ENCODE results near the gene FBXO22.
"Not testable (repeated sequence)": the region's sequence is repeated elsewhere in the genome, so short reads cannot be mapped to it uniquely, and the experiment has no call there.

The FBXO22 gene

DNA sequence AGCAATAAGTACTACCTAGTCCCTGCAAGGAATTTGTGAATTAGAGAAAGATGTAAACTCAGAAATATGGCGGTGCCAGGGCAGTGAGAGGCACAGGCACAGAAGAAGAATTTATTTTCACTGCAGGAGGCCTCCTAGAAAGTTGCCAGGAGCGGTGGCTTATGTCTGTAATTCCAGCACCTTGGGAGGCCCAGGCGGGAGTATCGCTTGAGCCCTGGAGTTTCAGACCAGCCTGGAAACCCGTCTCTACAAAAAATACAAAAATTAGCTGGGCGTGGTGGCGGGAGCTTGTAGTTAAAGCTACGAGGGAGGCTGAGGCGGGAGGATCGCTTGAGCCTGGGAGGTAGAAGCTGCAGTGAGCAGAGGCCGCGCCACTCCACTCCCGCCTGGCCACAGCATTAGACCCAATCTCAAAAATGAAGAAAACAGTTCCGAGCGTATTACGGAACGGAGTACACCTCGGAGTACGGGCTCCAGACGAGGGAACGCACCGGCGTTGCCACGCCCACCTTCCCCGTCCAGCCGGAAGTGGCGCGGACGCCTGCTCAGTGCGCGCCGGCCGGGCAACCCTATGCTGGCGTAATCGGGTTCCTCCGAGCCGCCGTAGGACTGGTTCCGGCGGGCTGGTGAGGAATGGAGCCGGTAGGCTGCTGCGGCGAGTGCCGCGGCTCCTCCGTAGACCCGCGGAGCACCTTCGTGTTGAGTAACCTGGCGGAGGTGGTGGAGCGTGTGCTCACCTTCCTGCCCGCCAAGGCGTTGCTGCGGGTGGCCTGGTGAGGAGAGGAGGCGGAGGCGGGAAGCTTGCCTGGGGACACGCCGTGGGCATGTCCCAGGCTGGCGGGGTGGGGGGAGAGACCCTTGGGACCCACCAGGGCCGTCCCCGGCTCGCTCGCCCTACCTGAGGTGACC is at the start of gene FBXO22:
Gene FBXO22 (plus strand): TSS at position 548 of the 909 bp plus-strand sequence. CDS start 86 bp downstream, at position 634.
- peaks cover 0 to 11% (median 7%) of the 10 kb centered on the region in 5 donors for H3K36me3 ChIP-seq (ENCODE audit: control insufficient read depth in 5 of 5, insufficient read depth in 5 of 5, low read length in 5 of 5)
- H3K27me3 ChIP-seq (ENCODE audit: control insufficient read depth in 5 of 5, insufficient read depth in 4 of 5, low read length in 5 of 5): no peaks in the 10 kb centered on the region
- peak within 1 kb of the TSS; percentile 65 for H3K27ac ChIP-seq (ENCODE audit: low read depth, low read length)
- H3K4me3 ChIP-seq (ENCODE audit: low read depth in 1 of 5, low read length in 5 of 5): peak within 1 kb of the TSS; percentile 92 to 100 (median 99)
- peaks cover 0 to 28% (median 17%) of the 10 kb centered on the region in 5 donors for H3K4me1 ChIP-seq (ENCODE audit: control insufficient read depth in 5 of 5, insufficient read depth in 5 of 5, low read length in 5 of 5)
- H3K9me3 ChIP-seq (ENCODE audit: control insufficient read depth in 5 of 5, low read length in 5 of 5): no peaks in the 10 kb centered on the region
- H3K9ac ChIP-seq (ENCODE audit: low read length in 5 of 5): peak within 1 kb of the TSS; percentile 87 to 98 (median 94)

DNA sequence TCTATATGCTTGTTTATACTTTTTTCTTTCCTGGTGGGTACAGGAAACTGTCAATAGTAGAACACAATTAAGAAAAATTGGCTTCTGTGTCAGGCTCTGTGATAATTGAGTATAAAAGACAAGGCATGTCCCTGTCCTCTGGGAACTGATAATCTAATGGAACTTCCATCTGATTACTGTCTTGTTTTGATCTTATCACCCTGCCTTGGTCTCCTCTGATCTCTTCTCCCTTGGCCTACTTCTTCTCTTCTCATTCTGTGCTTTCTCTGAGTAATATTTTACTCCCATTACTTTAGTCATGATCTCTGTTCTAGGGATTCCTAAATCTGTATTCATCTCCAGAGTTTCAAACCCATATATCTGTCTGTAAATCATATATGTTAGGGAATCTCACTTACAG is 45.8 kb upstream of the FBXO22 start:
- H3K4me3 ChIP-seq (ENCODE audit: low read depth in 1 of 5, low read length in 5 of 5): no peak overlapping the region

GRCh38 chr15:75861750-75862402 is 41.8 kb upstream of the FBXO22 start:
- Histone ChIP-seq H3K4me1 (ENCODE audit: control insufficient read depth in 5 of 5, insufficient read depth in 5 of 5, low read length in 5 of 5) (peaks cover 0 to 8% (median 0%) of the 10 kb centered on the region in 5 donors), H3K9ac (ENCODE audit: low read length in 5 of 5) (no peak overlapping the region), H3K4me3 (ENCODE audit: low read depth in 1 of 5, low read length in 5 of 5) (no peak overlapping the region), H3K27ac (ENCODE audit: low read depth, low read length) (no peak overlapping the region), H3K36me3 (ENCODE audit: control insufficient read depth in 5 of 5, insufficient read depth in 5 of 5, low read length in 5 of 5) (peaks cover 0 to 19% (median 5%) of the 10 kb centered on the region in 5 donors), H3K9me3 (ENCODE audit: control insufficient read depth in 5 of 5, low read length in 5 of 5) (no peaks in the 10 kb centered on the region), H3K27me3 (ENCODE audit: control insufficient read depth in 5 of 5, insufficient read depth in 4 of 5, low read length in 5 of 5) (no peaks in the 10 kb centered on the region)

More for the DNA sequence above, 45.8 kb upstream of the FBXO22 start:
- H3K27ac ChIP-seq (ENCODE audit: low read depth, low read length): no peak overlapping the region
- no peaks in the 10 kb centered on the region for H3K9me3 ChIP-seq (ENCODE audit: control insufficient read depth in 5 of 5, low read length in 5 of 5)
- no peak overlapping the region for H3K9ac ChIP-seq (ENCODE audit: low read length in 5 of 5)
- peaks cover 0 to 7% (median 0%) of the 10 kb centered on the region in 5 donors for H3K4me1 ChIP-seq (ENCODE audit: control insufficient read depth in 5 of 5, insufficient read depth in 5 of 5, low read length in 5 of 5)
- peaks cover 0 to 15% (median 4%) of the 10 kb centered on the region in 5 donors for H3K36me3 ChIP-seq (ENCODE audit: control insufficient read depth in 5 of 5, insufficient read depth in 5 of 5, low read length in 5 of 5)
- H3K27me3 ChIP-seq (ENCODE audit: control insufficient read depth in 5 of 5, insufficient read depth in 4 of 5, low read length in 5 of 5): no peaks in the 10 kb centered on the region

- no peak overlapping the region for H3K4me3 ChIP-seq (ENCODE audit: low read depth in 1 of 5, low read length in 5 of 5)
- no peak overlapping the region for H3K9ac ChIP-seq (ENCODE audit: low read length in 5 of 5)
- peaks cover 0 to 16% (median 0%) of the 10 kb centered on the region in 5 donors for H3K4me1 ChIP-seq (ENCODE audit: control insufficient read depth in 5 of 5, insufficient read depth in 5 of 5, low read length in 5 of 5)
- H3K27me3 ChIP-seq (ENCODE audit: control insufficient read depth in 5 of 5, insufficient read depth in 4 of 5, low read length in 5 of 5): no peaks in the 10 kb centered on the region
- H3K9me3 ChIP-seq (ENCODE audit: control insufficient read depth in 5 of 5, low read length in 5 of 5): no peaks in the 10 kb centered on the region
- H3K36me3 ChIP-seq (ENCODE audit: control insufficient read depth in 5 of 5, insufficient read depth in 5 of 5, low read length in 5 of 5): peaks cover 0 to 17% (median 5%) of the 10 kb centered on the region in 5 donors
- H3K27ac ChIP-seq (ENCODE audit: low read depth, low read length): no peak overlapping the region
Observed at GRCh38 chr15:75862796-75863195, 40.9 kb upstream of the FBXO22 start.

DNA sequence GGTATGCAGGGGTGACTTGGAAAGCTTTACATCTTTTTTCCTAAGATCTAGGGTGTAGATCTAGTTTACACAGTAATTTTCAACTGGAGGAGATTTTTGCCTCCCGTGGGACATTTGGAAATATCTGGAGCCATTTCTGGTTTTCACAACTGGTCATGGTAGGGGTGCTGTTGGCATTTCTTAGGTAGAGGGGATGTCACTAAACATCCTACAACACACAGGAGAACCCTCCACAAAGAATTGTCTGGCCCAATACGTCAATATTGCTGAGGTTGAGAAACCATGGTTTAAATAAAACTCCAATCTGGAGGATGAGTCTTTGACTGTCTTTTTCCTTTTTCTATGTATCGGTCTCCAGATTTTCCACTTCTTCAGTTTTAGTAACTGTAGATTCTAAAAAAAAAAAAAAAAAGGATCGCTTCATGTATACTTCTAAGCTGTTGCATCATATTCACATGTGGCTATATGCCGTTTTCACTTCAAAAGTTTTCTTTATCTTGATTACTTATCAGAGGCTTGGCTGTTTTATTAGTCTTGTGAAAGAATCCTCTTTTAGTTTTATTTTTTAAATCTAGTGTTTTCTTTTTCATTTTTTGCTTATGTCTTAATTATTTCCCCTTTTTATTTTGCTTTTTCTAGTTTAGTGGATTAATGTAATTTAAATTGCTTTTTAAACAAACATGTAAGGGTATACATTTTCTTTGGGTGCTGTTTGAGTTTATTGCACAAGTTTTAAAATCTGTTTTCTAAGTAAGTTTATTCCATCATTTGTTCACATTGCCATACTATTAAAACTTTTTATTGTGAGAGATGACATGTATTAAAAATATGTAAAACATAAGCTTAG is 39.2 kb upstream of the FBXO22 start:
- no peaks in the 10 kb centered on the region for H3K27me3 ChIP-seq (ENCODE audit: control insufficient read depth in 5 of 5, insufficient read depth in 4 of 5, low read length in 5 of 5)
- H3K4me3 ChIP-seq (ENCODE audit: low read depth in 1 of 5, low read length in 5 of 5): no peak overlapping the region
- peaks cover 0 to 14% (median 0%) of the 10 kb centered on the region in 5 donors for H3K4me1 ChIP-seq (ENCODE audit: control insufficient read depth in 5 of 5, insufficient read depth in 5 of 5, low read length in 5 of 5)
- H3K27ac ChIP-seq (ENCODE audit: low read depth, low read length): no peak overlapping the region
- no peak overlapping the region for H3K9ac ChIP-seq (ENCODE audit: low read length in 5 of 5)
- no peaks in the 10 kb centered on the region for H3K9me3 ChIP-seq (ENCODE audit: control insufficient read depth in 5 of 5, low read length in 5 of 5)
- H3K36me3 ChIP-seq (ENCODE audit: control insufficient read depth in 5 of 5, insufficient read depth in 5 of 5, low read length in 5 of 5): peaks cover 2 to 13% (median 6%) of the 10 kb centered on the region in 5 donors

DNA sequence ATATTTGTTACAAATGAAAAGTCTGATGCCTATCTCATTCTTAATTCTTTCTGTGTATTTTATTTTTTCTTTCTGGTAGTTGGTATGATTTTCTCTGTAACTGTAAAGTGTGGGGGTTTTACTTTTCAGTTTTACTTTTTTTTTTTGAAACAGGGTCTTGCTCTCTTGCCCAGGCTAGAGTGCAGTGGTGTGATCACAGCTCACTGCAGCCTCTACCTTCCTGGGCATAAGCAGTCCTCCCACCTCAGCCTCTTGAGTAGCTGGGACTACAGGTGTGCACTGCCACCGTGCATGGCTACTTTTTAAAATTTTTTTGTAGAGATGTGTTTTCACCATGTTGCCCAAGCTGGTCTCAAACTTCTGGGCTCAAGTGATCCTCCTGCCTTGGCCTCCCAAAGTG is 37.6 kb upstream of the FBXO22 start:
- peaks cover 6 to 15% (median 12%) of the 10 kb centered on the region in 5 donors for H3K36me3 ChIP-seq (ENCODE audit: control insufficient read depth in 5 of 5, insufficient read depth in 5 of 5, low read length in 5 of 5)
- H3K9me3 ChIP-seq (ENCODE audit: control insufficient read depth in 5 of 5, low read length in 5 of 5); H3K27me3 ChIP-seq (ENCODE audit: control insufficient read depth in 5 of 5, insufficient read depth in 4 of 5, low read length in 5 of 5); H3K4me1 ChIP-seq (ENCODE audit: control insufficient read depth in 5 of 5, insufficient read depth in 5 of 5, low read length in 5 of 5); H3K27ac ChIP-seq (ENCODE audit: low read depth, low read length); H3K4me3 ChIP-seq (ENCODE audit: low read depth in 1 of 5, low read length in 5 of 5); H3K9ac ChIP-seq (ENCODE audit: low read length in 5 of 5): not testable (repeated sequence)

GRCh38 chr15:75866916-75867315 is 36.8 kb upstream of the FBXO22 start:
- Histone ChIP-seq H3K36me3 (ENCODE audit: control insufficient read depth in 5 of 5, insufficient read depth in 5 of 5, low read length in 5 of 5) (peaks cover 6 to 11% (median 10%) of the 10 kb centered on the region in 5 donors), H3K4me1 (ENCODE audit: control insufficient read depth in 5 of 5, insufficient read depth in 5 of 5, low read length in 5 of 5) (peaks cover 0 to 10% (median 0%) of the 10 kb centered on the region in 5 donors), H3K27me3 (ENCODE audit: control insufficient read depth in 5 of 5, insufficient read depth in 4 of 5, low read length in 5 of 5) (no peaks in the 10 kb centered on the region), H3K27ac (ENCODE audit: low read depth, low read length) (no peak overlapping the region), H3K4me3 (ENCODE audit: low read depth in 1 of 5, low read length in 5 of 5) (no peak overlapping the region), H3K9ac (ENCODE audit: low read length in 5 of 5) (no peak overlapping the region), H3K9me3 (ENCODE audit: control insufficient read depth in 5 of 5, low read length in 5 of 5) (no peaks in the 10 kb centered on the region)

GRCh38 chr15:75867449-75867848 is 36.2 kb upstream of the FBXO22 start:
- no peak overlapping the region for H3K27ac ChIP-seq (ENCODE audit: low read depth, low read length)

DNA sequence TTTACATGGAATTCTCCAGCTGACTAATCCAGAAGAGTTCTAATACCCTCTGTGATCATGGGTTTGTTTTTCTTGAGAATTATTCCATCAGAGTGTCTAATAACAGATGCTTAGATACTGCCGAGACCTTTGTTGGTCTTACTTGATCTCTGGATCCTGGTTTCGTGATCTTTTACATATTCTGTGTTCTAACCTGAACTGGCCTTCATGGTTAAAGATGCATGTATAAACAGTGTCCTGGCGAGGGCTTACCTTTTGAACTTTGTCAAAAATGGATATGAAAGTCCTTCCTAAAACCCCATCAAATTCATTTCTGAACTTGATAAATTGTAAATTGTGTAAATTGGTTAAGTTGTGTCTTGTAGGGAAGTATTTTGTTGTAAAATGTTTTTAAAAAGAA is 35.7 kb upstream of the FBXO22 start:
- H3K27me3 ChIP-seq (ENCODE audit: control insufficient read depth in 5 of 5, insufficient read depth in 4 of 5, low read length in 5 of 5): no peaks in the 10 kb centered on the region
- no peaks in the 10 kb centered on the region for H3K9me3 ChIP-seq (ENCODE audit: control insufficient read depth in 5 of 5, low read length in 5 of 5)
- H3K27ac ChIP-seq (ENCODE audit: low read depth, low read length): no peak overlapping the region
- H3K4me1 ChIP-seq (ENCODE audit: control insufficient read depth in 5 of 5, insufficient read depth in 5 of 5, low read length in 5 of 5): peaks cover 0 to 10% (median 0%) of the 10 kb centered on the region in 5 donors
- peaks cover 6 to 11% (median 9%) of the 10 kb centered on the region in 5 donors for H3K36me3 ChIP-seq (ENCODE audit: control insufficient read depth in 5 of 5, insufficient read depth in 5 of 5, low read length in 5 of 5)
- H3K4me3 ChIP-seq (ENCODE audit: low read depth in 1 of 5, low read length in 5 of 5): no peak overlapping the region
- H3K9ac ChIP-seq (ENCODE audit: low read length in 5 of 5): no peak overlapping the region

More at GRCh38 chr15:75867449-75867848, 36.2 kb upstream of the FBXO22 start:
- H3K9me3 ChIP-seq (ENCODE audit: control insufficient read depth in 5 of 5, low read length in 5 of 5): no peaks in the 10 kb centered on the region
- H3K4me1 ChIP-seq (ENCODE audit: control insufficient read depth in 5 of 5, insufficient read depth in 5 of 5, low read length in 5 of 5): peaks cover 0 to 10% (median 0%) of the 10 kb centered on the region in 5 donors
- H3K9ac ChIP-seq (ENCODE audit: low read length in 5 of 5): no peak overlapping the region
- no peak overlapping the region for H3K4me3 ChIP-seq (ENCODE audit: low read depth in 1 of 5, low read length in 5 of 5)
- H3K27me3 ChIP-seq (ENCODE audit: control insufficient read depth in 5 of 5, insufficient read depth in 4 of 5, low read length in 5 of 5): no peaks in the 10 kb centered on the region
- H3K36me3 ChIP-seq (ENCODE audit: control insufficient read depth in 5 of 5, insufficient read depth in 5 of 5, low read length in 5 of 5): peaks cover 6 to 11% (median 9%) of the 10 kb centered on the region in 5 donors
